ENCODE results near the gene ENKUR.
A peak's percentile ranks its signal among the peaks of the same experiment; 100 is the strongest.

The ENKUR gene

GRCh38 chr10:25015828-25016375 lies at the start of gene ENKUR:
Gene ENKUR (minus strand): TSS chr10:25016158. CDS start chr10:25015936, 222 bp downstream.
- peak; percentile 81 for DNase-seq (ENCODE audit: low spot score)

GRCh38 chr10:25064401-25064800 lies 48.4 kb upstream of the ENKUR start:
- DNase-seq (ENCODE audit: low spot score) = no peak

- DNase-seq (ENCODE audit: low spot score) = no peak
These were observed 47.7 kb upstream of the ENKUR start for GRCh38 chr10:25063644-25064043.

GRCh38 chr10:25063157-25063556 lies 47.2 kb upstream of the ENKUR start:
- DNase-seq (ENCODE audit: low spot score) = no peak

GRCh38 chr10:25061711-25062449 lies 45.9 kb upstream of the ENKUR start:
- DNase-seq (ENCODE audit: low spot score) = no peak

GRCh38 chr10:25061125-25061524 lies 45.2 kb upstream of the ENKUR start:
- no peak for DNase-seq (ENCODE audit: low spot score)

- DNase-seq (ENCODE audit: low spot score) = no peak
These were observed 44.0 kb upstream of the ENKUR start for GRCh38 chr10:25059990-25060389.

- DNase-seq (ENCODE audit: low spot score) = no peak
These were observed 41.9 kb upstream of the ENKUR start for GRCh38 chr10:25057886-25058285.

- DNase-seq (ENCODE audit: low spot score) = no peak
These were observed 40.8 kb upstream of the ENKUR start for GRCh38 chr10:25056726-25057125.

- DNase-seq (ENCODE audit: low spot score) = no peak
These were observed 36.1 kb upstream of the ENKUR start for GRCh38 chr10:25052012-25052411.

- DNase-seq (ENCODE audit: low spot score) = no peak
These were observed 34.4 kb upstream of the ENKUR start for GRCh38 chr10:25050402-25050801.

GRCh38 chr10:25049966-25050365 lies 34.0 kb upstream of the ENKUR start:
- DNase-seq (ENCODE audit: low spot score) = no peak

GRCh38 chr10:25048450-25048849 lies 32.5 kb upstream of the ENKUR start:
- no peak for DNase-seq (ENCODE audit: low spot score)

- no peak for DNase-seq (ENCODE audit: low spot score)
These were observed 31.8 kb upstream of the ENKUR start for GRCh38 chr10:25047591-25048301.

- no peak for DNase-seq (ENCODE audit: low spot score)
These were observed 31.1 kb upstream of the ENKUR start for GRCh38 chr10:25047088-25047487.

GRCh38 chr10:25046641-25047040 lies 30.7 kb upstream of the ENKUR start:
- no peak for DNase-seq (ENCODE audit: low spot score)

GRCh38 chr10:25039531-25039930 lies 23.6 kb upstream of the ENKUR start:
- no peak for DNase-seq (ENCODE audit: low spot score)

- no peak for DNase-seq (ENCODE audit: low spot score)
These were observed 22.4 kb upstream of the ENKUR start for GRCh38 chr10:25038325-25038724.

- DNase-seq (ENCODE audit: low spot score) = no peak
These were observed 20.4 kb upstream of the ENKUR start for GRCh38 chr10:25036381-25036780.

GRCh38 chr10:25029519-25029918 lies 13.6 kb upstream of the ENKUR start:
- DNase-seq (ENCODE audit: low spot score) = no peak

- DNase-seq (ENCODE audit: low spot score) = no peak
These were observed 12.8 kb upstream of the ENKUR start for GRCh38 chr10:25028711-25029110.

GRCh38 chr10:25026463-25026862 lies 10.5 kb upstream of the ENKUR start:
- no peak for DNase-seq (ENCODE audit: low spot score)

GRCh38 chr10:25024528-25024927 lies 8.6 kb upstream of the ENKUR start:
- DNase-seq (ENCODE audit: low spot score) = no peak

Data from germinal center (tissue), 1 donor.